Head of caudate nucleus (tissue), 42 donors: ENCODE measurements around the gene IL10.

Experiments used
- DNase-seq, 42 donors: peaks; one replicate each; pipeline versions ENCODE4 v3.0.0 to v3.0.0-alpha.2; 2020 to 2021; ENCODE audit warnings: mixed read lengths in 7 of 42
- intact Hi-C: fragments of 100-400 bp; cut with DNase I; formaldehyde crosslinking; loops from one replicate; pipeline ENCODE4 v1.15.0; 2022

Gene IL10

GRCh38 chr1:206772243-206772937 lies at the start of gene IL10:
Gene IL10 (minus strand): TSS chr1:206772494. CDS start chr1:206772435, 59 bp downstream.
- intact Hi-C loops = no loop called here
- DNase-seq = peak in 35 of 42 donors; percentile 10 to 67 (median 32)

DNA sequence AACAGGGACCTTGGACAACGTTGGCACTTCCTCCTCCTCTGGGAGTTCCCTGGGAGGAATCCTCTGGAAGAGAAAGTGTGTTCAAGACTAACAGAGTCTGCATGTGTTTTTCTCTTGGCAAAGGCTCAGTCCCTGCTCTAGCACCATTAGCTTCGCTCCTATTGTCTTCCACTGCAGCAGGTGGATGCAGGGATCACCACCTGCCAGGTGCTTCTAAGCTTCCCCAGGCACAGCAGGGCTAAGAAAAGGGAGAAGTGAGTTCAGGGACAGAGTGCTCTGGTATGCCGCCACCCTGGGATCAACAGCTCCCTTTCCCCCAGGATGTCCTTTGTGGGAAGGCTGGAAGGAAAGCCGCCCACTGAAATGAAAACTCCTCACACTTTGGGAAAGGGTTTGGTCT lies 49.2 kb upstream of the IL10 start:
- intact Hi-C loops = no loop called here
- no peak for DNase-seq

DNA sequence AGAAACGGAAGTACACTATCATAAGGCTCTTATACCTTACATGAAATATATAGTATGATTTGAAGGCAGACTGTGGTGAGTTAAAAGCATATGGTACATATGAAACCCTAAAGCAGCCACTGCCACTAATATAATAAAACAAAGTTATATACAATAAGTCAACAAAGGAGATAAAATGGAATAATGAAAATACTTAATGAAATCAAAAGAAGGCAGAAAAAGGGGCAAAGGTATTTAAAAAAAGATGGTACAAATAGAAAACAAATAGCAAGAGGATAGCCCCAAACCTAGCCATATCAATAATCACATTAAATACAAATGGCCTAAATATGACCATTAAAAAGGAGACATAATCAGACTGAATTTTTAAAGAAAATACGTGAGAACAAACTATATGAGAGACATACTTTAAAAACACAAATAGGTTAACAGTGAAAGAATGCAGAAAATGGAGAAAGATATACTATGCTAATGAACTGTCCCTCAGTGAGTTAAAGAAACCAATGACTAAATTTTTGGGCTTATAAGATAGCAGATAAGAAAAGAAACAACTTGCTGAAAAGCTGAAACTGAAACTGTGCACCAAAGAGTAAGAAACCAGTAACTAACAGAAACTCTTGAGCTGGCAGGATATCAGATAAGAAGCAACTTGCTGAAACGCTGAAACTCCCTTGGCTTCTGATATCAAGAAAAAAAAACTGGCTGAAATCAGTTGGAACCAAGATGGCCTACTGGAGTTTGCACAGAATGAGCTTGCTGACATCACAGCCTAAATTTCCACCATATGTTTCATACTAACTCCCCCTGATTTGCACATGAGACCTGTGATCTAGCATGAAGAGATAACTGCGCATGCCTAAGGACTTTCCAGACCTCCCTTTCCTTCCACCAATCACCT lies 44.3 kb upstream of the IL10 start:
- intact Hi-C loops = no loop called here
- no peak for DNase-seq

- intact Hi-C loops = no loop called here
- no peak for DNase-seq
Measured at GRCh38 chr1:206814716-206815341, 42.5 kb upstream of the IL10 start.

DNA sequence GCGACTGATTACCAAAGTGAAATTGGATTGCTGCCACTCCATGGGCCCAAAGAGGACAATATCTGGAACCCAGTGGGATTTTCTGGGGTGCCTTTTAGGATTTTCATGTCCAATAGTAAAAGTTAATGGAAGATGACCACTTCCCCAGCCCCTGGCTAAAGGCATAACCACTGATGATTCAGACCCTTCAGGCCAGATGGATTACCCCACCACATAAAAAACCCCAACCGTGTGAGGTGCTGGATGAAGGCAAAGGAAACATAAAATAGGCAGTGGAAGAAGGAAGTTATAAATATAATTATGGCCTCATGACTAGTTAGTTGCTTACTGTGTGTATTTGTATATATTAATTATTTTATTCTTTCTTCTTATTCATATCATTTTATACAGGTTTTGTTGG lies 40.2 kb upstream of the IL10 start:
- intact Hi-C loops = no loop called here
- no peak for DNase-seq

GRCh38 chr1:206809504-206810084 lies 37.3 kb upstream of the IL10 start:
- DNase-seq = no peak
- intact Hi-C loops = no loop called here

DNA sequence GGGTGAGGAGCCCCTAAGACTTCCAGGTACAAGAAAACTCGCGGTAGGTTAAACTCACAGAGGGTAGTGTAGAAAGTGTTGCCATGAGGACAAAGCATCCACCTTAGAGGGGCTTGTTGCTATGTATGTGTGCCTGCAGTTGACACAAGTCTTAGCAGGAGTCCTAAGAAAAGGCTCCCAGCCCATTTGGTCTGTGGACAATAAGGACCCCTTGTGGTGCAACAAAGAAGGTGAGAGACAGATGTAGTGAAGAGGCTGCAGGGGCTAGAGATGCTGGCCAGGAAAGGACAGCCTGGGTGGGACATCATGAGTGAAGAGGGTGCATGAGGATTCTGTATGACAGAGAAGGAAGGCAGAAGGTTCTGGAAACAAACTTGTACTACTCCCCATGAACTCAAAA lies 36.3 kb upstream of the IL10 start:
- intact Hi-C loops = no loop called here
- DNase-seq = no peak

DNA sequence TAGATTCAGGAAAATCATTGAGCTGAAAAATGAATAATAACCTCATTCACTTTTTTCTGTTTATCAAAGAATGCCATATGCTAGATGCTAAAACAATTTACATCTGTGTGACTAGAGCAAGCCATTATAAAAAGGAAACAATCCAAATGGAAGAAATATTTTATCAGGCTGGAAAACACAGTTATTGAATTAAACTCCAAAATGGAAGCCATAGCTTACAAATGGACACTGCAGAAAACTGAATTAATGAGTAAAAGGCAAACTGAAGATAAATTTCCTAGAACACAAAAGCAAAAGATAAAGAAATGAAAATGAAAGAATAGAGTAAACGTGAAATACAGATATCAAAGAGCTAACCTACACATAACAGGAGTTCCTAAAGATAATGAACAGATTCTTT lies 33.1 kb upstream of the IL10 start:
- intact Hi-C loops = no loop called here

GRCh38 chr1:206804156-206804737 lies 32.0 kb upstream of the IL10 start:
- intact Hi-C loops = no loop called here
- no peak for DNase-seq

More for the DNA sequence above, 33.1 kb upstream of the IL10 start:
- DNase-seq = no peak

- DNase-seq = no peak
- intact Hi-C loops = no loop called here
Measured at GRCh38 chr1:206803221-206803730, 31.0 kb upstream of the IL10 start.

GRCh38 chr1:206802401-206802800 lies 30.1 kb upstream of the IL10 start:
- DNase-seq = no peak
- intact Hi-C loops = no loop called here

GRCh38 chr1:206801467-206801866 lies 29.2 kb upstream of the IL10 start:
- intact Hi-C loops = no loop called here

DNA sequence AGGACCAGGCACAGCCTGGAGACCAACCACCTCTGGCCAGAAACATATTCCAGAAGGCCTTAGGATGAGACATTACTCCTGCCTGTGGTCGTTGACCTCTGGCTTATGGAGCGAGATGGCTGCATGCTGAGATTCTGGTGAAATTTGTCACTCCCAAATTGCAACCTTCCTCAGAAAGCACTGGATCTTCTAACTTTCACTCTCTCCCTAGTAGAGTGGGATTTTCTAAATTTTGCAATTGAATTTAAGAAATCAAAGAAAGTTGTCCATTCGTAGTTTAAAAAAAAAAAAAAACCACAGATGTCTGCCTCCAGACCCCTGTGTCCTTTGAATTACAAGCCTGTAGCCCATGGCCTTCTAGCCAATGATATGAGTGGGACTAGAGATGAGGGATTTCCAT lies 28.6 kb upstream of the IL10 start:
- intact Hi-C loops = no loop called here
- no peak for DNase-seq

More at GRCh38 chr1:206801467-206801866, 29.2 kb upstream of the IL10 start:
- no peak for DNase-seq

- no peak for DNase-seq
- intact Hi-C loops = no loop called here
Measured at GRCh38 chr1:206800411-206800810, 28.1 kb upstream of the IL10 start.

DNA sequence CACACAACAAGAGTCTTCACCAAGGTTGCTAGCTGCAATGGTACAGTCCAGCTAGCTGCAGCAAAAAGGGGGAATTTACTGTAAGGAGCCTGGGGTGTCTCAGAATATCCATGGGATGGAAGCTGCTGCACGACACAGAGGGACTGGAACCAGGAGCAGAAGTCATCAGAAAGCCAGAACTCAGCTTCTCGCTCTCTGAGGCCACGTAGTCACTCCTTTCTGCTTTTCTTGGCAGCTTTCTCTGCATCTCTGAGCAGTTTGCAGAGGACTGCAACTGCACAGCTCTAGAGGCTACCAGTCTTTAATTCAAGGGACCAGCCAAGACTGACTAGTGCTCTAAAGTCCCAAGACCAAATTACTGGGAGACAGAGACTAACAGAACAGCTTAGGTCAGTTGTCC lies 27.0 kb upstream of the IL10 start:
- no peak for DNase-seq
- intact Hi-C loops = no loop called here

GRCh38 chr1:206798384-206798996 lies 26.2 kb upstream of the IL10 start:
- intact Hi-C loops = no loop called here
- no peak for DNase-seq

- no peak for DNase-seq
- intact Hi-C loops = no loop called here
Measured at GRCh38 chr1:206797534-206798383, 25.5 kb upstream of the IL10 start.

- intact Hi-C loops = no loop called here
- DNase-seq = no peak
Measured at GRCh38 chr1:206796981-206797402, 24.7 kb upstream of the IL10 start.
